Vagina (tissue), 2 donors: Measurements from ENCODE around the gene ABCG4.

Experiments used
- POLR2A ChIP-seq, 2 donors: fragments of 450-650 bp; IDR thresholded peaks; one replicate each; pipeline ENCODE4 v1.6.1; 2017; ENCODE audit warnings: antibody characterized with exemption in 2 of 2, mild to moderate bottlenecking in 2 of 2, moderate library complexity in 2 of 2
- TF ChIP-seq, protein P1 (sequence below), 3 experiments: fragments of 450-650 bp in 2 of 3; fragments of 200-600 bp in 1 of 3; sonication (generic) in 1 of 3; IDR thresholded peaks; one replicate each; pipeline ENCODE4 v1.5.1; 2017 to 2019; ENCODE audit warnings: antibody characterized with exemption in 3 of 3, mild to moderate bottlenecking in 2 of 3, moderate library complexity in 2 of 3

- TF ChIP-seq POLR2A (IDR thresholded peaks at IDR 0.05), result peak in 1 of 2 donors; percentile 71
- TF ChIP-seq, protein P1, sequence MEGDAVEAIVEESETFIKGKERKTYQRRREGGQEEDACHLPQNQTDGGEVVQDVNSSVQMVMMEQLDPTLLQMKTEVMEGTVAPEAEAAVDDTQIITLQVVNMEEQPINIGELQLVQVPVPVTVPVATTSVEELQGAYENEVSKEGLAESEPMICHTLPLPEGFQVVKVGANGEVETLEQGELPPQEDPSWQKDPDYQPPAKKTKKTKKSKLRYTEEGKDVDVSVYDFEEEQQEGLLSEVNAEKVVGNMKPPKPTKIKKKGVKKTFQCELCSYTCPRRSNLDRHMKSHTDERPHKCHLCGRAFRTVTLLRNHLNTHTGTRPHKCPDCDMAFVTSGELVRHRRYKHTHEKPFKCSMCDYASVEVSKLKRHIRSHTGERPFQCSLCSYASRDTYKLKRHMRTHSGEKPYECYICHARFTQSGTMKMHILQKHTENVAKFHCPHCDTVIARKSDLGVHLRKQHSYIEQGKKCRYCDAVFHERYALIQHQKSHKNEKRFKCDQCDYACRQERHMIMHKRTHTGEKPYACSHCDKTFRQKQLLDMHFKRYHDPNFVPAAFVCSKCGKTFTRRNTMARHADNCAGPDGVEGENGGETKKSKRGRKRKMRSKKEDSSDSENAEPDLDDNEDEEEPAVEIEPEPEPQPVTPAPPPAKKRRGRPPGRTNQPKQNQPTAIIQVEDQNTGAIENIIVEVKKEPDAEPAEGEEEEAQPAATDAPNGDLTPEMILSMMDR (IDR thresholded peaks at IDR 0.05), result peak in 1 of 3 experiments; percentile 28
These were observed 27.6 kb upstream of the ABCG4 start, which contains the start of gene HINFP for GRCh38 chr11:119121008-119121810.
